Activated CD4-positive, alpha-beta T cell treated with anti-CD3 and anti-CD28 coated beads, Interleukin-2, Interleukin-4, amounts not matched to agents 100 ng/mL and 50 ng/mL, durations not matched to agents 16 hours and 8 hours (primary cell): ENCODE results near the gene AKAP13.

Experiments used
- DNase-seq: peaks from one replicate; pipeline ENCODE4 v3.0.0-alpha.2; 2020; ENCODE audit warnings: low spot score

AKAP13 gene

DNA sequence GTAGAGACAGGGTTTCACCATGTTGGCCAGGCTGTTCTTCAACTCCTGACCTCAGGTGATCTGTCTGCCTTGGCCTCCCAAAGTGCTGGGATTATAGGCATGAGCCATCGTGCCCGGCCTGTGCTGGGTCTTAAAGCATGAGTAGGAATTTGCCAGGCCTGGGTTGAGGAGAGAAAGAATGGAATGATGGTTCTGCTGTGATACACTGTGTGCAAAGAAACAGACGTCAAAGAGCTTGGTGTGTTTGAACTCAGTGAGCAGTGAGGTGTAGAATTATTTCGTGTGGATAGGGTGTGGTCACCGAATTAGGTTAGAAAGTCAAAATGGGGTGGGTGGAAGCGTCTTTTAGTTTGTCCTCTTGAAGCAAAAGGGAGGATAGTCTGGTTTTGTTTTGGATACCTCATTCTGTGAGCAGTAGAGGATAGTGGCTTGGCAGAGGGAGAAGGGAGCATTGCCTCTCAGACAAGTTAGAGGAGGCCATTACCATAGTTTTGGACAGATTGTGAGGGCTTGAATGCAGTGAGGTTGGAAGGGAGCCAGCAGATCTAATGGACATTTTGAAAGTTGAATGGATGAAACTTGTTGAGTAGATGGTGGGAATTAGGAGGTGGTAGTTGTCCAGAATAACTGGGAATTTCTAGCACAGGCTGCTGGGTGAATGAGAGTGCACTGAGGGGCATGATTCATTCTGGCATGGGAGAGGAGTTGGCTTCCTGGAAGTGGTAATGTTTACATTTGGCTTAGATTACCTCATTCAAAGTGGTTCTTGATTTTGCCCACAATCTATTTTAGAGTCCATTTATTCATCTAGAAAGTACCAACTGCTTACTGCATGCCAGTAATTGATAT lies 27.2 kb downstream of the AKAP13 start:
- DNase-seq, result peak; percentile 78

GRCh38 chr15:85408270-85408746 lies 27.9 kb downstream of the AKAP13 start:
- DNase-seq, result peak; percentile 74

GRCh38 chr15:85412066-85412465 lies 31.7 kb downstream of the AKAP13 start:
- DNase-seq, result peak; percentile 56

GRCh38 chr15:85412956-85413854 lies 32.8 kb downstream of the AKAP13 start:
- DNase-seq, result peak; percentile 92

- no peak for DNase-seq
Observed at GRCh38 chr15:85414037-85414436, 33.6 kb downstream of the AKAP13 start.

- DNase-seq, result no peak
Observed at GRCh38 chr15:85414495-85414894, 34.1 kb downstream of the AKAP13 start.

DNA sequence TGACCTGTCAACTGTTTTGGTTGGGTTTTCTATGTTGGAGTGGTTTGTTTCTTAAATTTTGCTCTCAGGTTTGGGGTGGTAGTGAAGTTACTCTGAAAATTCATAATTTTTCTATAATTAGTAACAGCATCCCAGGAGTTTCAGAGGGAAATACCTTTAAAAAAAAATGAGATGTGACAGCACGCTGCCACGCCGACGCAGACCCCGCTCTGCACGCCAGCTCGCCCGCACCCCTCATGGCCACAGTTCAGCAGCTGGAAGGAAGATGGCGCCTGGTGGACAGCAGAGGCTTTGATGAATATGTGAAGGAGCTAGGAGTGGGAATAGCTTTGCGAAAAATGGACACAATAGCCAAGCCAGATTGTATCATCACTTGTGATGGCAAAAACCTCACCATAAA lies 34.6 kb downstream of the AKAP13 start:
- no peak for DNase-seq

- DNase-seq, result no peak
Observed at GRCh38 chr15:85415783-85416182, 35.4 kb downstream of the AKAP13 start.

GRCh38 chr15:85417276-85417675 lies 36.9 kb downstream of the AKAP13 start:
- DNase-seq, result no peak

- no peak for DNase-seq
Observed at GRCh38 chr15:85419161-85419560, 38.8 kb downstream of the AKAP13 start.

- DNase-seq, result no peak
Observed at GRCh38 chr15:85421116-85421925, 40.9 kb downstream of the AKAP13 start.

DNA sequence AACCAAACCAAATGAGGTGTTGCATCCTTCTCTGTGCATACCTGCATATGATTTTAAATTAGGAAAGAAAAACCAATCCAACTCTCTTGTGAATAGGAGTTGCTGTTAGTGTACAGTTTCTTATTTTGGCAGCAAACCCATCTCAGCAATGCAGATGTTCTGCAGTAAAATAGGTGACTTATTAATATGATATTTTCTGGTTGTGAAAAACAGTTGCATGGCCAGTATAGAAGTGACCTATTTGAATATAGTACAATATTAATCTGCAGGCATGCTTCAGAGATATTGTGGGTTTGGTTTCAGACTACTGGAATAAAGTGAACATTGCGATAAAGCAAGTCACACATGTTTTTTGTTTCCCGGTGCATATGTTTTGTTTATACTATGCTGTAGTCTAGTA lies 42.2 kb downstream of the AKAP13 start:
- no peak for DNase-seq

- no peak for DNase-seq
Observed at GRCh38 chr15:85423256-85423655, 42.9 kb downstream of the AKAP13 start.

- DNase-seq, result no peak
Observed at GRCh38 chr15:85424154-85424553, 43.8 kb downstream of the AKAP13 start.

DNA sequence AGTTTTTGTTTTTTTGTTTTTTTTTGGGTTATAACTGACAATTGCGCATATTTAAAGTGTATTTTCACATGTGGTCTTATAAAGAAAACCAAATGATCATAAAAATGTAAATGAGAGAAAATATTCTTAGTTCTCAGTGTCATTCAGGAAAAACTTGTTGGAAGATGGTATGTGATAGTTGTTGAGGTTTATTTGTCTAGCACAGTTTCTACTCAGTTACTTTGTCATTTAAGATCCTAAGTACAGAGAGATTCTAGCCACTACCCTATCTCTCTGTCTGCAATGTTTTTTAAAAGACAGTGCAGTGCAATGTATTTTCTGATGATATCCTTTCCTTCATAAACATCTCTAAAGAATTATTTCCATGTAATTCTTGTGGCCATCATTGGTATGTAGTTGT lies 46.1 kb downstream of the AKAP13 start:
- no peak for DNase-seq

DNA sequence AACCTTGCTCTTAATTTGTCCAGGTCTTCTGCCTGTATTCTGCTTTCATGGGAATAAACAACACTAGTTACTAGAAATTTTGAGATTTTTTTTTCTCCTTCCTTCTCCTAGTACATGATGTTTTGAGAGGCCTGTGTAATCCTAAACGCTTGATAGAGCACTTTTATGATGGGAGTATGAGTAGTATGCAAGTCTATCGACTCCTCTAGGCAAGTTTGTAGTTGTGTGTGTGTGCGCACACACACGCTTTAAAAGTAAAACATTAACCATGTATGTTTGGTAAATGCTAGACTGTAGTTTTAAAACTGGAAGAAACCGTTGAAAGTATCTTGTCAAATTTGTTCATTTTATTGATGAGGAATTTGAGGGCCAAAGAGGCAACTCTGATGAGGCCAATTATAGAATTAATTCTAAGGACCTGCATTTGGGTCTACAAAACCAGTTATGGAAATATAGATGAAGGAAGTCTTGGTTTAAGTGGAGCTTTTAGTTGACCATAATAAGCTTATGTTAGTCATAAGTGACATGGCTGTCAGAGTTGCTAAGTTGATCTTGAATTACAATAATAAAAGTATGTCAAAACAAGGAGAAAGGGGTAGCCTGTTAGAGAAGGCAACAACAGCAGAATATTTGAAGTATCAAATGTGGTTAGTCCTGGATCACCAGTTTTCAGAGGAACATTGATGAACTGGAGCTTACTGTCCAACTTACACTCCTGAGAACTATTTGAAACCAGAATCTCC lies 47.1 kb downstream of the AKAP13 start:
- no peak for DNase-seq

DNA sequence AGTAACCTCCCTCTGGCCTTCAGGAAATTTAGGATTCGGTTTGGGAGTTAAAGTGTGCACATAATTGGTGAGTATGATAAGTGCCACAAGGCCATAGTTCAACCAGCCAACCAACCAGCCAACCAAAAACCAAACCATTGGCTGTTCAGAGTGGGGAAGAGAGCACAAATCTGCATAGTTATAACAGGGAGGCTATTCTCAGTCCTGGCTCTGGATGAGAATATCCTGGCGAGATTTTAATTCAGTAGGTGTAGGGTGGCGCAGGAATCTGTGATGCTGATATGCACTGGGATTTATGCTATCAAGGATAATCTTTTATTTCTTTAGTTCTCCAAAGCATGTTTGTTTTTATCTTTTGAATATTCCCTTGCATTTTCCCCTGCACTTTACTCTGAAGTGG lies 49.1 kb downstream of the AKAP13 start:
- DNase-seq, result no peak

DNA sequence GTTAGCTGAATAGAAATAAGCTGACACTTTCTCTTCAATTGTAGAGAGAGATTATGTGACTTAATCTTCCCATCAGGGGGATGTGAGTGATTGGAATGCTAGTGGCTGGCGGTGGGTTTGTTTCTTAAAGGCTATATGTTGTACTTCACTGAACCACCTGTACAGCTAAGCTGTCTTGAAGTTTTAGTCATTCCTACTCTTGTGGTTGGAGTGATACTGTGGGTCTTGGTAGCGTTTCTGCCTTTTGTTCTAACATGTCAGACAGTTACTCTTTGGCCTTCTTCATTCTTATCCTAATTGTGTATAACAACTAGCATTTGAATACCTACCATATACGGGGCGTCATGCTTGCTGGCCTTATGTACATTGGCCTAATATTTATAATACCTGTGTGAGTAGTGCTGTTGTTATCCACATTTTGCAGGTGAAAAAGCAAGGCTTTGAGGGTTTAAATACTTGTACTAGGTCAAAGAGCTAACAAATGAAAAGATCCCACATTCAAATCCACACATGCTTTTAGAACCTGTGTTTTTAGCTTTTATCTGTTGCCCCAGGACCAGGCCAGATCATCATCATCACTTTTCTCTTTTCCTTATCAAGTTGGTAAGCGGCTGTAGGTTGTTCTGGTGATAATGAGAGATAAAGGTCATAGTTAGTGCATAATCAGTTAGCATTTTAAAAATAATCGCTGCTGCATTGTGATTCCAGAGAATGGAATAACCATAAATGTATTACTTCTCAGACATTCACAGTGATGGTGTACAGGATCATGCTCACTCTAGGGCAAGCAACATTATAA lies 50.2 kb downstream of the AKAP13 start:
- peak; percentile 39 for DNase-seq

DNA sequence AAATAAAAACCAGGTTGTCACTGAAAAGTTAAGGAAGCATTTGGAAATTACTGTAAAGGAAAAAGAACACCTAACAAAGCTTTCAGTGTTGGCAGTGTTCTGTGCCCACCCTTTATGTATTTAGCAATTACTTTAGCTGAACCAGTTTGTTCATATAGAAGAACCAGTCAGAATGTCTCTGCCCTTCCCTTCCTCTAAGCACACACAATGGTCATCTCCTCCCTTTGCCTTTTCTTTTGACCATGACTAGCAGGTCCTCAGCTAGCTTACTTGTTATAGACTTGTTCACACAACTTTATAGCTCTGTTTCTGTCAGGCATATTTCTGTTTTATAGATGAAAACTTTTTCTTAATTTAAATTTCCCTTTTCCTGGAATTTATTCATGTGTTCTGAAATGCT lies 59.6 kb downstream of the AKAP13 start:
- no peak for DNase-seq

GRCh38 chr15:85440451-85440850 lies 60.0 kb downstream of the AKAP13 start:
- DNase-seq, result no peak
